Neutrophil (primary cell): Measurements from ENCODE around the gene PAX8.

ENCODE experiments used
- H3K27ac ChIP-seq: fragments of 200-600 bp; sonication (generic); 2 replicates; pipeline ENCODE4 v1.5.1; 2016; ENCODE audit warnings: mild to moderate bottlenecking, moderate library complexity
- H3K27me3 ChIP-seq: fragments of 200-600 bp; sonication (generic); 2 replicates; pipeline ENCODE4 v1.6.0; 2016; ENCODE audit warnings: mild to moderate bottlenecking
- H3K36me3 ChIP-seq: fragments of 200-600 bp; sonication (generic); 2 replicates; pipeline ENCODE4 v1.5.1; 2017
- H3K4me1 ChIP-seq, 2 experiments: fragments of 200-600 bp in 1 of 2; sonication (generic) in 1 of 2; 1 replicate in 1 of 2; 2 replicates in 1 of 2; pipeline versions ENCODE4 v1.5.1 to v1.6.1; 2013 to 2016; ENCODE audit warnings: low read depth in 1 of 2, low read length in 1 of 2, mild to moderate bottlenecking in 1 of 2, moderate library complexity in 1 of 2; ENCODE audit not compliant: control insufficient read depth in 1 of 2, insufficient read depth in 1 of 2
- H3K4me3 ChIP-seq, 2 experiments: fragments of 200-600 bp in 1 of 2; sonication (generic) in 1 of 2; 1 replicate in 1 of 2; 2 replicates in 1 of 2; pipeline ENCODE4 v1.5.1; 2013 to 2016; ENCODE audit warnings: low read depth in 1 of 2, low read length in 1 of 2, mild to moderate bottlenecking in 1 of 2, moderate library complexity in 1 of 2
- H3K9me3 ChIP-seq: fragments of 200-600 bp; sonication (generic); 2 replicates; pipeline ENCODE4 v1.5.1; 2016
- CTCF ChIP-seq: fragments of 200-600 bp; sonication (generic); IDR thresholded peaks from 2 replicates; pipeline ENCODE4 v1.5.1; 2016; ENCODE audit warnings: antibody characterized with exemption

The PAX8 gene

DNA sequence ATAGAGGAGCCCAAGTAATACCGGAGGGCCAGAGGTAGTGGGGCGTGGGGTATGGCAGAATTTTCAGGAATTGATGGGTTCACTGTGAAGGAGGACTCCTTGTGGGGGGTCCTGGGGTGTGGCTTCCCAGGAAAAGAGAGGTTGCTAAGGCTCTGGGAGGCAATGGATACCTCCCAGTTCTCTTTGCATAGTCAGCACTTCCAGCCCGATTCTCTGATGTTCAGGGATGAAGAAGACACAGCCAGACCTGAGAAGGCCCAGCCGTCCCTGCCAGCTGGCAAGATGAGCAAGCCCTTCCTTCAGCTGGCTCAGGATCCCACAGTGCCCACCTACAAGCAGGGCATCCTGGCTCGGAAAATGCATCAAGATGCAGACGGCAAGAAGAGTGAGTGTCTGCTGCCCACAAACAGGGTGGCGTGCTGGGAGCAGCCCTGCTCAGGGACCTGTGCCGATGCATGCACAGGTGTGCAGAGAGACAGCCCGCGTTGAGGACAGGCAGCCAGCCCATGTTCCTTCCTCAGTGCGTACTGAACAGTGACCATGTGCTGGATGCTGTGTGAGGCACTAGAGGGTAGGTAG lies 82.7 kb downstream of the PAX8 start:
- H3K27ac ChIP-seq = peak overlapping the region; percentile 26
- no peaks in the 10 kb centered on the region for H3K27me3 ChIP-seq
- H3K4me3 ChIP-seq = no peak overlapping the region
- no peak for TF ChIP-seq CTCF
- peaks cover under 1 to 16% of the 10 kb centered on the region in 2 experiments for H3K4me1 ChIP-seq
- H3K9me3 ChIP-seq = no peaks in the 10 kb centered on the region
- H3K36me3 ChIP-seq = peaks cover 100% of the 10 kb centered on the region

- Histone ChIP-seq H3K4me3 (no peak overlapping the region), H3K4me1 (peaks cover 24 to 28% of the 10 kb centered on the region in 2 experiments), H3K27me3 (no peaks in the 10 kb centered on the region), H3K27ac (no peak overlapping the region), H3K36me3 (peaks cover 84% of the 10 kb centered on the region), H3K9me3 (no peaks in the 10 kb centered on the region)
- TF ChIP-seq CTCF = no peak
These were observed 86.1 kb downstream of the PAX8 start for GRCh38 chr2:113192459-113193100.

- H3K27me3 ChIP-seq = no peaks in the 10 kb centered on the region
- H3K9me3 ChIP-seq = no peaks in the 10 kb centered on the region
- no peak for TF ChIP-seq CTCF
- H3K36me3 ChIP-seq = peaks cover 84% of the 10 kb centered on the region
- H3K4me1 ChIP-seq = peaks cover 41 to 45% of the 10 kb centered on the region in 2 experiments
- no peak overlapping the region for H3K4me3 ChIP-seq
- peak overlapping the region; percentile 68 for H3K27ac ChIP-seq
These were observed 87.8 kb downstream of the PAX8 start for GRCh38 chr2:113190871-113191270.

DNA sequence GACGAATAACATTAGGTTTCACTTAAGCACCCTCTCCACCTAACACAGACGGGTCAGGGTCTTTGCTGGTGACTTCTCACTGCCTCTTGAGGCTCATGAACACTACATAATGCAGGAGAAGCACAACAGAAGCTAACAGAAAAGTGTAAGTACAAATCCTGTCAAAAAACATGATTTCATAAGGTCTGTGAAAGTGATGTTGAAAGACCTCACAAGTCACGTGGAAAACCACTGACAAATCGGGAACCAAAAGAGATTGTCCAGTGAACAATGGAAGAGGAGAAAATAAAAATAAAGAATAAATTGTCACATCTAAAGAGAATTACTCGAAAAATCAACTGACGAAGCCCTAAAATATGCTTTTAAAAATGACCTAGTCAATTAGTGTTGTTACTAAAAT lies 91.0 kb downstream of the PAX8 start:
- no peaks in the 10 kb centered on the region for H3K27me3 ChIP-seq
- peak overlapping the region; percentile 92 for H3K27ac ChIP-seq
- H3K36me3 ChIP-seq = peaks cover 84% of the 10 kb centered on the region
- H3K4me3 ChIP-seq = peak overlapping the region; percentile 26 to 44
- peaks cover 72 to 76% of the 10 kb centered on the region in 2 experiments for H3K4me1 ChIP-seq
- TF ChIP-seq CTCF = no peak
- no peaks in the 10 kb centered on the region for H3K9me3 ChIP-seq

DNA sequence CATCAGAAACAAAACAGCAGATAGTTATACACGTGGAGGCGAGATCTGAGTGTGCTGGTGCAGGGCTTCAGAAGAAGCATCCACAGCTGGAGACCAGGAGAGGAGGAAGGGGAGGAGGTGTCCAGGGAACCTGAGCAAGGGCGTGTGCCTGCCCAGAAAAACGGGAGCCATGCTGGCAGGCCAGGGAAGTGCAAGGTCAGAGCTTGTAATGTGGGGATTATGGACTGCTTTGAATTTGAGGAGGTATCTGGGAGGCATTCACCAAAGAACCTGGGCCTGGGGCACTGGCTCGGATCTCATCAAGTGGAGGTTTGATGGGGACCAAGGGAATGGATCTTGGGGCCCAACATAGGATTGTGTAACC lies 92.3 kb downstream of the PAX8 start:
- Histone ChIP-seq H3K4me1 (peaks cover 85 to 89% of the 10 kb centered on the region in 2 experiments), H3K27ac (peak overlapping the region; percentile 92), H3K9me3 (no peaks in the 10 kb centered on the region), H3K27me3 (no peaks in the 10 kb centered on the region), H3K36me3 (peaks cover 79% of the 10 kb centered on the region), H3K4me3 (peak overlapping the region in 1 of 2 experiments; percentile 52)
- TF ChIP-seq CTCF = no peak
